DOHH2 (cell line): ENCODE results near the gene PYGB.

Source experiments
- H3F3A ChIP-seq: fragments of 200-600 bp; sonication (generic), shearing (Covaris generic); 2 replicates; pipeline ENCODE4 v1.6.0; 2016; ENCODE audit warnings: antibody characterized with exemption, mild to moderate bottlenecking; ENCODE audit not compliant: control insufficient read depth, insufficient read depth
- H3K27ac ChIP-seq: fragments of 200-600 bp; sonication (generic); 2 replicates; pipeline ENCODE4 v1.5.1; 2014; ENCODE audit warnings: low read depth, mild to moderate bottlenecking, low read length, moderate library complexity
- H3K27me3 ChIP-seq: fragments of 200-600 bp; sonication (generic); 2 replicates; pipeline ENCODE4 v1.6.1; 2014; ENCODE audit warnings: mild to moderate bottlenecking, low read length, mixed read lengths; ENCODE audit not compliant: control insufficient read depth
- H3K36me3 ChIP-seq: fragments of 200-600 bp; sonication (generic); 2 replicates; pipeline ENCODE4 v1.6.1; 2014; ENCODE audit warnings: mild to moderate bottlenecking, low read length, moderate library complexity, mixed read lengths; ENCODE audit not compliant: control insufficient read depth
- H3K4me1 ChIP-seq: fragments of 200-600 bp; sonication (generic); 2 replicates; pipeline ENCODE4 v1.6.1; 2014; ENCODE audit warnings: mild to moderate bottlenecking, low read length, mixed read lengths; ENCODE audit not compliant: control insufficient read depth
- H3K4me2 ChIP-seq: fragments of 200-600 bp; sonication (generic); 2 replicates; pipeline ENCODE4 v1.6.0; 2014; ENCODE audit warnings: mild to moderate bottlenecking, low read length, moderate library complexity
- H3K4me3 ChIP-seq: fragments of 200-600 bp; sonication (generic); 2 replicates; pipeline ENCODE4 v1.5.1; 2014; ENCODE audit warnings: mild to moderate bottlenecking, low read length, mixed read lengths
- H3K79me2 ChIP-seq: fragments of 200-600 bp; sonication (generic); 2 replicates; pipeline ENCODE4 v1.6.1; 2014; ENCODE audit warnings: mild to moderate bottlenecking, low read length, mixed read lengths; ENCODE audit not compliant: control insufficient read depth
- H3K9me2 ChIP-seq: fragments of 200-600 bp; sonication (generic); replicated peaks from 2 replicates; pipeline ENCODE4 v1.6.1; 2014; ENCODE audit warnings: mild to moderate bottlenecking, low read length, mixed read lengths; ENCODE audit not compliant: control insufficient read depth
- H3K9me3 ChIP-seq: fragments of 200-600 bp; sonication (generic); 2 replicates; pipeline ENCODE4 v1.6.1; 2014; ENCODE audit warnings: antibody characterized with exemption, low read length, mixed read lengths; ENCODE audit not compliant: control insufficient read depth, insufficient read depth
- H4K20me1 ChIP-seq: fragments of 200-600 bp; sonication (generic); 2 replicates; pipeline ENCODE4 v1.6.0; 2014; ENCODE audit warnings: low read depth, mild to moderate bottlenecking, antibody characterized with exemption, low read length, moderate library complexity; ENCODE audit not compliant: control insufficient read depth, insufficient read depth
- EZH2phosphoT487 ChIP-seq: fragments of 200-600 bp; sonication (generic); IDR thresholded peaks from 2 replicates; pipeline ENCODE4 v1.6.1; 2017; ENCODE audit warnings: borderline replicate concordance, mild to moderate bottlenecking, antibody characterized with exemption, low read length, moderate library complexity, mixed read lengths
- TF ChIP-seq, protein P1 (sequence below): fragments of 200-600 bp; sonication (generic); IDR thresholded peaks from one replicate; pipeline ENCODE4 v1.5.1; 2014; ENCODE audit warnings: antibody characterized with exemption, mild to moderate bottlenecking, low read depth, low read length; ENCODE audit not compliant: poor library complexity, severe bottlenecking

Gene PYGB

GRCh38 chr20:25313593-25313992, 65.7 kb downstream of the PYGB start:
- H3K79me2 ChIP-seq = peaks cover 11% of the 10 kb centered on the region
- no peak overlapping the region for H3K4me2 ChIP-seq
- TF ChIP-seq EZH2phosphoT487 = no peak
- TF ChIP-seq, protein P1, sequence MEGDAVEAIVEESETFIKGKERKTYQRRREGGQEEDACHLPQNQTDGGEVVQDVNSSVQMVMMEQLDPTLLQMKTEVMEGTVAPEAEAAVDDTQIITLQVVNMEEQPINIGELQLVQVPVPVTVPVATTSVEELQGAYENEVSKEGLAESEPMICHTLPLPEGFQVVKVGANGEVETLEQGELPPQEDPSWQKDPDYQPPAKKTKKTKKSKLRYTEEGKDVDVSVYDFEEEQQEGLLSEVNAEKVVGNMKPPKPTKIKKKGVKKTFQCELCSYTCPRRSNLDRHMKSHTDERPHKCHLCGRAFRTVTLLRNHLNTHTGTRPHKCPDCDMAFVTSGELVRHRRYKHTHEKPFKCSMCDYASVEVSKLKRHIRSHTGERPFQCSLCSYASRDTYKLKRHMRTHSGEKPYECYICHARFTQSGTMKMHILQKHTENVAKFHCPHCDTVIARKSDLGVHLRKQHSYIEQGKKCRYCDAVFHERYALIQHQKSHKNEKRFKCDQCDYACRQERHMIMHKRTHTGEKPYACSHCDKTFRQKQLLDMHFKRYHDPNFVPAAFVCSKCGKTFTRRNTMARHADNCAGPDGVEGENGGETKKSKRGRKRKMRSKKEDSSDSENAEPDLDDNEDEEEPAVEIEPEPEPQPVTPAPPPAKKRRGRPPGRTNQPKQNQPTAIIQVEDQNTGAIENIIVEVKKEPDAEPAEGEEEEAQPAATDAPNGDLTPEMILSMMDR = no peak
- no peak overlapping the region for H3K4me3 ChIP-seq
- peaks cover 5% of the 10 kb centered on the region for H3K36me3 ChIP-seq
- no peaks in the 10 kb centered on the region for H3K27me3 ChIP-seq
- H4K20me1 ChIP-seq = no peaks in the 10 kb centered on the region
- H3F3A ChIP-seq = peaks cover 4% of the 10 kb centered on the region
- no peaks in the 10 kb centered on the region for H3K9me2 ChIP-seq
- peaks cover 37% of the 10 kb centered on the region for H3K4me1 ChIP-seq
- H3K27ac ChIP-seq = no peak overlapping the region
- no peaks in the 10 kb centered on the region for H3K9me3 ChIP-seq

GRCh38 chr20:25314497-25315417, 66.9 kb downstream of the PYGB start:
- H4K20me1 ChIP-seq = no peaks in the 10 kb centered on the region
- peaks cover 48% of the 10 kb centered on the region for H3K4me1 ChIP-seq
- peaks cover 11% of the 10 kb centered on the region for H3K79me2 ChIP-seq
- no peak for TF ChIP-seq EZH2phosphoT487
- TF ChIP-seq, protein P1 = no peak
- H3K27me3 ChIP-seq = no peaks in the 10 kb centered on the region
- no peak overlapping the region for H3K4me2 ChIP-seq
- peaks cover 9% of the 10 kb centered on the region for H3K36me3 ChIP-seq
- no peaks in the 10 kb centered on the region for H3K9me3 ChIP-seq
- H3F3A ChIP-seq = peaks cover 12% of the 10 kb centered on the region
- H3K9me2 ChIP-seq = no peaks in the 10 kb centered on the region
- no peak overlapping the region for H3K4me3 ChIP-seq
- H3K27ac ChIP-seq = no peak overlapping the region

GRCh38 chr20:25315418-25316210, 67.7 kb downstream of the PYGB start:
- H3K27me3 ChIP-seq = no peaks in the 10 kb centered on the region
- no peak overlapping the region for H3K4me3 ChIP-seq
- H3K9me3 ChIP-seq = no peaks in the 10 kb centered on the region
- H4K20me1 ChIP-seq = no peaks in the 10 kb centered on the region
- peaks cover 13% of the 10 kb centered on the region for H3K36me3 ChIP-seq
- TF ChIP-seq, protein P1 = no peak
- no peak for TF ChIP-seq EZH2phosphoT487
- H3K4me2 ChIP-seq = no peak overlapping the region
- peaks cover 12% of the 10 kb centered on the region for H3F3A ChIP-seq
- no peaks in the 10 kb centered on the region for H3K9me2 ChIP-seq
- no peak overlapping the region for H3K27ac ChIP-seq
- H3K4me1 ChIP-seq = peaks cover 50% of the 10 kb centered on the region
- peaks cover 13% of the 10 kb centered on the region for H3K79me2 ChIP-seq
